Spleen (tissue), 11 donors: Measurements from ENCODE around the gene AKAP13. TPM values are rescaled to one million over a fixed set of nuclear protein-coding genes. Genes with fewer than 3 reads are reported as not detected.
A peak's percentile ranks its signal among the peaks of the same experiment; 100 is the strongest.

Source experiments
- DNase-seq: peaks from one replicate; pipeline ENCODE4 v3.0.0-alpha.2; 2020
- H3K27ac ChIP-seq, 8 donors: fragments of 200-600 bp; sonication (generic) in 7 of 8; 1 replicate in 4 of 8; 2 replicates in 4 of 8; pipeline versions ENCODE4 v1.5.0 to v1.8.0; 2016 to 2021; ENCODE audit warnings: inconsistent platforms in 4 of 8, mild to moderate bottlenecking in 4 of 8, moderate library complexity in 1 of 8
- H3K27me3 ChIP-seq, 7 donors: fragments of 200-600 bp; sonication (generic) in 6 of 7; replicated peaks in 1 of 7; 1 replicate in 4 of 7; 2 replicates in 3 of 7; pipeline versions ENCODE4 v1.5.0 to v1.8.0; 2016 to 2021; ENCODE audit warnings: inconsistent platforms in 3 of 7, mild to moderate bottlenecking in 1 of 7
- H3K36me3 ChIP-seq, 6 donors: fragments of 200-600 bp; sonication (generic) in 5 of 6; 1 replicate in 4 of 6; 2 replicates in 2 of 6; pipeline versions ENCODE4 v1.5.0 to v1.8.0; 2016 to 2021; ENCODE audit warnings: inconsistent platforms in 2 of 6
- H3K4me1 ChIP-seq, 6 donors: fragments of 200-600 bp; sonication (generic) in 5 of 6; 1 replicate in 3 of 6; 2 replicates in 3 of 6; pipeline versions ENCODE4 v1.5.0 to v1.8.0; 2016 to 2021; ENCODE audit warnings: inconsistent platforms in 3 of 6
- H3K4me3 ChIP-seq, 8 donors: fragments of 200-600 bp; sonication (generic) in 7 of 8; 1 replicate in 4 of 8; 2 replicates in 4 of 8; pipeline versions ENCODE4 v1.5.0 to v1.8.0; 2016 to 2021; ENCODE audit warnings: inconsistent platforms in 4 of 8, mild to moderate bottlenecking in 4 of 8, moderate library complexity in 2 of 8
- H3K9me3 ChIP-seq, 8 donors: fragments of 200-600 bp; sonication (generic) in 7 of 8; 1 replicate in 4 of 8; 2 replicates in 4 of 8; pipeline versions ENCODE4 v1.5.0 to v1.8.0; 2016 to 2021; ENCODE audit warnings: inconsistent platforms in 4 of 8
- POLR2A ChIP-seq, 3 donors: fragments of 450-650 bp; IDR thresholded peaks; one replicate each; pipeline ENCODE4 v1.5.1; 2017; ENCODE audit warnings: antibody characterized with exemption in 3 of 3, mild to moderate bottlenecking in 1 of 3
- POLR2AphosphoS5 ChIP-seq, 3 donors: sonication (generic); formaldehyde crosslinking; IDR thresholded peaks; one replicate each; pipeline ENCODE4 v1.5.1; 2017; ENCODE audit warnings: antibody characterized with exemption in 3 of 3
- WGBS, 5 donors: extraction: QIAGEN DNeasy Blood & Tissue Kit in 3 of 5; methylation state at CpG; one replicate each; pipeline versions ENCODE4 v1.1.5 to v1.1.7; 2013 to 2018; 5-methylcytosine and 5-hydroxymethylcytosine counted together
- intact Hi-C: fragments of 100-400 bp; cut with DNase I; formaldehyde crosslinking; loops from one replicate; pipeline ENCODE4 v1.15.0; 2023; ENCODE audit warnings: low total_unique reads
- polyA plus RNA-seq, 3 donors: library from polyadenylated mRNA; stranded (reverse); fragments of 200-250 nt; gene quantifications; one replicate each; pipeline ENCODE4 v1.2.1, GENCODE V29; 2013
- total RNA-seq, 7 donors: library from RNA; depleted of rRNA in 3 of 7; stranded (reverse); fragments of >200 nt in 3 of 7; fragmentation: NEBNext Ultra II Directional in 4 of 7; extraction: Animal tissue kit (Norgen Biotek cat#: 25700) in 4 of 7; gene quantifications; one replicate each; pipeline versions ENCODE4 v1.1.0 to v1.2.1, GENCODE V29; 2016 to 2021
- TF ChIP-seq, protein P1 (sequence below), 11 experiments: fragments of 200-600 bp in 7 of 11; fragments of 450-650 bp in 4 of 11; sonication (generic) in 4 of 11; IDR thresholded peaks in 8 of 11; conservative IDR thresholded peaks in 3 of 11; 1 replicate in 7 of 11; 2 replicates in 4 of 11; pipeline versions ENCODE4 v1.4.0 to v1.8.0; 2016 to 2021; ENCODE audit warnings: antibody characterized with exemption in 11 of 11, inconsistent platforms in 4 of 11, mild to moderate bottlenecking in 1 of 11
- donor health status: healthy with polysubstance abuse.
- donor health status: DM: no; HTN: no; CAD: no; lungs with moderate emphysema.
- donor health status: DM: no; HTN: no; CAD: no.
- donor health status: Bipolar disorder and iron deficiency.
- donor health status: healthy.
- donor health status: DM: no; HTN: no; CAD: no.
- donor health status: DM: yes; HTN: yes; CAD: no.

Gene AKAP13
- total and polyA plus RNA-seq, 10 donors: 35.4 to 413 (median 260) TPM

DNA sequence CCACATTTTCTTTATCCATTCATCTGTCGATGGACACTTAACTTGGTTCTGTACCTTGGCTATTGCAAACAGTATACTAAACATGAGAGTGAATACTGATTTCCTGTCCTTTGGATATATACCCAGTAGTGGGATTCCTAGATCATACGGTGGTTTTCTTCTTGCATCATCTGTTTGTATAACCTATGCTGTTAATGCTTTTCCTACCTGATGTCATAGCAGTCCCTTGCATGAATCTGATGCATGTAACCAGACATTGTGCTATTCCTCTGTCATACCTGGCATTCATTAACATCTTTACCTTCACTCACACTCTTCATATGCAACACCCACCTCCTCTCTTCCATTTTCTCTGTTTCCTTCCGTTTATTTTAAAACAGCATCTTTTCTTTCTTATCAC lies 229.1 kb downstream of the AKAP13 start:
- H3K9me3 ChIP-seq: no peaks in the 10 kb centered on the region
- DNase-seq: no peak
- H3K36me3 ChIP-seq: peaks cover 0 to 64% (median 3%) of the 10 kb centered on the region in 6 donors
- no peak overlapping the region for H3K4me3 ChIP-seq
- TF ChIP-seq, protein P1, sequence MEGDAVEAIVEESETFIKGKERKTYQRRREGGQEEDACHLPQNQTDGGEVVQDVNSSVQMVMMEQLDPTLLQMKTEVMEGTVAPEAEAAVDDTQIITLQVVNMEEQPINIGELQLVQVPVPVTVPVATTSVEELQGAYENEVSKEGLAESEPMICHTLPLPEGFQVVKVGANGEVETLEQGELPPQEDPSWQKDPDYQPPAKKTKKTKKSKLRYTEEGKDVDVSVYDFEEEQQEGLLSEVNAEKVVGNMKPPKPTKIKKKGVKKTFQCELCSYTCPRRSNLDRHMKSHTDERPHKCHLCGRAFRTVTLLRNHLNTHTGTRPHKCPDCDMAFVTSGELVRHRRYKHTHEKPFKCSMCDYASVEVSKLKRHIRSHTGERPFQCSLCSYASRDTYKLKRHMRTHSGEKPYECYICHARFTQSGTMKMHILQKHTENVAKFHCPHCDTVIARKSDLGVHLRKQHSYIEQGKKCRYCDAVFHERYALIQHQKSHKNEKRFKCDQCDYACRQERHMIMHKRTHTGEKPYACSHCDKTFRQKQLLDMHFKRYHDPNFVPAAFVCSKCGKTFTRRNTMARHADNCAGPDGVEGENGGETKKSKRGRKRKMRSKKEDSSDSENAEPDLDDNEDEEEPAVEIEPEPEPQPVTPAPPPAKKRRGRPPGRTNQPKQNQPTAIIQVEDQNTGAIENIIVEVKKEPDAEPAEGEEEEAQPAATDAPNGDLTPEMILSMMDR (IDR thresholded peaks at IDR 0.05 in 8 of 11, conservative IDR thresholded peaks at IDR 0.05 in 3 of 11): no peak
- TF ChIP-seq POLR2AphosphoS5 (IDR thresholded peaks at IDR 0.05) (no peak), POLR2A (IDR thresholded peaks at IDR 0.05) (no peak)
- no peaks in the 10 kb centered on the region for H3K27me3 ChIP-seq
- peaks cover 3 to 40% (median 18%) of the 10 kb centered on the region in 6 donors for H3K4me1 ChIP-seq
- no peak overlapping the region for H3K27ac ChIP-seq
- intact Hi-C loops: no loop called here
- WGBS, 5 donors: 69 to 89% (median 83%) methylated on average over 3 of the region's 3 CpGs

DNA sequence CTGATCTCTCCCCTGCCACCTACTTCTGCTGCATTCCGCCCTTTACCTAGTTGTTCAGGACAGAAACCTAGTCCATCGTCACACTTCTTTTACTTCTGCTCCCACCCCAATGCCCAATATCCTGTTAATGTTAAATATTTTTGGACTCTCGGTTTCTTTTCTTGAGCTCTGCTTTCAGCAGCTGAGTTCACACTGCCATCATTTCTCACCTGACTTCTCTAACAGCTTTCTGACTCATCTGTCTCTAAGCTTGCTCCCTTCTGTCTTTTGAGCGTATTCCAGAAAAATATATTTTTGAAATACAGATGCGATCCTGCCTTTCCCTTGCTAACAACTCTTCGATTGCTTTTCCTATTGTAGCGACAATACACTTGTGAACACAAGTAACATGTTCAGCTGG lies 231.0 kb downstream of the AKAP13 start:
- no peaks in the 10 kb centered on the region for H3K9me3 ChIP-seq
- no peak overlapping the region for H3K27ac ChIP-seq
- 94 to 97% (median 95%) methylated on average over 7 of the region's 7 CpGs for WGBS, 5 donors
- no peak overlapping the region for H3K4me3 ChIP-seq
- intact Hi-C loops: no loop called here
- peaks cover 0 to 48% (median 3%) of the 10 kb centered on the region in 6 donors for H3K36me3 ChIP-seq
- peaks cover 8 to 56% (median 33%) of the 10 kb centered on the region in 6 donors for H3K4me1 ChIP-seq
- no peak for DNase-seq
- TF ChIP-seq, protein P1 (IDR thresholded peaks at IDR 0.05 in 8 of 11, conservative IDR thresholded peaks at IDR 0.05 in 3 of 11): no peak
- TF ChIP-seq POLR2AphosphoS5 (IDR thresholded peaks at IDR 0.05) (no peak), POLR2A (IDR thresholded peaks at IDR 0.05) (no peak)
- H3K27me3 ChIP-seq: no peaks in the 10 kb centered on the region

DNA sequence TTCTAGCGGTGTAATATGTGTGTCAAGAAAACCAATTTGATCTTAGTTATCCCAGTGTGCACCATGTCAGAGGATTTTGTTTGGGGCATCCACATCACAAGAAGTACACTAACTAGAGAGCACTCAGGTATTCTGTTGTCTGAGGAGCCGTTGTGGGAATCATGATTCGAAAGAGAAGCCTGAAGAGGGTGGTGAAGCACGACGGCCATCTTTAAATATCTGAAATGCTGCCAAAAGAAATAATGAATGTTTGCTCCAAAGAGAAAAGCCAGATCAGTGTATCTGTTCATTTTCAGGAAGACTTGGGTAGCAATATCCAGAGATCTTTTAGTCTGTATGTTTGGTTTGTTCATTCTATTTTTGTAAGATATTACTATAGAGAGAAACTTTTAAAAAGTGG lies 233.7 kb downstream of the AKAP13 start:
- TF ChIP-seq, protein P1 (IDR thresholded peaks at IDR 0.05 in 8 of 11, conservative IDR thresholded peaks at IDR 0.05 in 3 of 11): no peak
- no peak for TF ChIP-seq POLR2AphosphoS5 (IDR thresholded peaks at IDR 0.05)
- no peak for TF ChIP-seq POLR2A (IDR thresholded peaks at IDR 0.05)
- no peaks in the 10 kb centered on the region for H3K27me3 ChIP-seq
- WGBS, 5 donors: 60 to 76% (median 66%) methylated on average over 5 of the region's 5 CpGs
- no peak for DNase-seq
- H3K4me1 ChIP-seq: peaks cover 20 to 61% (median 41%) of the 10 kb centered on the region in 6 donors
- H3K36me3 ChIP-seq: peaks cover 0 to 40% (median 3%) of the 10 kb centered on the region in 6 donors
- intact Hi-C loops: no loop called here
- no peaks in the 10 kb centered on the region for H3K9me3 ChIP-seq
- H3K4me3 ChIP-seq: no peak overlapping the region
- no peak overlapping the region for H3K27ac ChIP-seq

GRCh38 chr15:85615930-85616329 lies 235.5 kb downstream of the AKAP13 start:
- H3K27me3 ChIP-seq: no peaks in the 10 kb centered on the region
- peaks cover 0 to 29% (median 3%) of the 10 kb centered on the region in 6 donors for H3K36me3 ChIP-seq

More at GRCh38 chr15:85615930-85616329, 235.5 kb downstream of the AKAP13 start:
- H3K4me1 ChIP-seq: peaks cover 23 to 79% (median 60%) of the 10 kb centered on the region in 6 donors
- no peak overlapping the region for H3K4me3 ChIP-seq
- H3K9me3 ChIP-seq: no peaks in the 10 kb centered on the region
- no peak for DNase-seq
- TF ChIP-seq, protein P1 (IDR thresholded peaks at IDR 0.05 in 8 of 11, conservative IDR thresholded peaks at IDR 0.05 in 3 of 11): peak in 10 of 11 experiments; percentile 7 to 65 (median 54)
- TF ChIP-seq POLR2A (IDR thresholded peaks at IDR 0.05) (no peak), POLR2AphosphoS5 (IDR thresholded peaks at IDR 0.05) (no peak)
- peak overlapping the region in 5 of 8 donors; percentile 74 to 83 (median 80) for H3K27ac ChIP-seq
- intact Hi-C loops: no loop called here
